GM21515 (cell line): ENCODE measurements around the gene GYG2.
"Not testable (repeated sequence)": the region's sequence is repeated elsewhere in the genome, so short reads cannot be mapped to it uniquely, and the experiment has no call there.

Experiments
- ATAC-seq: cut with Tn5 transposase; IDR thresholded peaks from one replicate; pipeline ENCODE4 v1.9.1; 2021; ENCODE audit not compliant: unreplicated experiment

GYG2 gene

DNA sequence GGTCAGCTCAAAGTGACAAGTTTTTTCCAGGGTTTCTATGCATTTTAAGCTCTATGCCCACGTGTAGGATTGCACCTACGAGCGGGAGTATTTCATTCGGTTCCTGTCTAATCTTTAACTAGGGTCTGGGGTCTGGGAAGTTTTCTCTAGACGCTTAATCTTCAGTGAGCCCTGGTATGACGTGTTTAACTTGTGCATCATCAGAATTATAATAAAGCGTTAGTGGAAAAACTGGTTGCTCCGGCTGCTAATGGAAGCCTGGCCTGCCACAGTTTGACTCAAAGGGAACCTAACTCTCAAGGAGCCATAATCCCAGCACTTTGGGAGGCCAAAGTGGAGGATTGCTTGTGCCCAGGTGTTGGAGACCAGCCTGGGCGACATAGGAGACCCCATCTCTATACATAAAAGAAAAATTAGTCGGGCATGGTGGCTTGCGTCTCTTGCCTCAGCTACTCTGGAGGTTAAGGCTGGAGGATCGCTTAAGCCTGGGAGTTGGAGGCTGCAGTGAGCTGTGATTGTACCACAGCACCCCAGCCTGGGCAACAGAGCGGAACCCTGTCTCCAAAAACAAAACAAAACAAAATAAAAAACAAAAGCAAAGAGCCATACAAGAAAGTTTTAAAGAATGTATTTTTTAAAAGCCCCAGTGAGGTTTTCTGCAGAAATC is 70.2 kb downstream of the GYG2 start:
- no peak for ATAC-seq

DNA sequence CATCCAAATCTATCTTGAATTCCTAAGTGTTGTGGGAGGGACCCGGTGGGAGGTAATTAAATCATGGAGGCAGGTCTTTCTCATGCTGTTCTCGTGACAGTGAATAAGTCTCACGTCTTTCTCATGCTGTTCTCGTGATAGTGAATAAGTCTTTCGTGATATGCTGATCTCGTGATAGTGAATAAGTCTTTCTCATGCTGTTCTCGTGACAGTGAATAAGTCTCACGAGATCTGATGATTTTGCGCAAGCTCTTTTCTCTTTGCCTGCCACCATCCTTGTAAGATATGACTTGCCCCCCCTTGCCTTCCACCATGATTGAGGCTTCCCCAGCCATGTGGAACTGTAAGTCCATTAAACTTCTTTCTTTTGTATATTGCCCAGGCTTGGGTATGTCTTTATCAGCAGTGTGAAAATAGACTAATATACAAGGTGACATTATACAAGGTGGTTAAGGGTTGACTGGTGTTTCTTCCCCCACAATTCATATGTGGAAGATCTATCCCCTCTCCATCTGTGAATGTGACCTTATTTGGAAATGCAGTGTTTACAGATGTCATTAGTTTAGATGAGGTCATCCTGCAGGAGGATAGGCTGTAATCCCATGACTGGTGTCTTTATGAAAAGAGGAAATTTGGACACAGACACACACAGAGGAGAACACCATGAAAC is 72.8 kb downstream of the GYG2 start:
- no peak for ATAC-seq

DNA sequence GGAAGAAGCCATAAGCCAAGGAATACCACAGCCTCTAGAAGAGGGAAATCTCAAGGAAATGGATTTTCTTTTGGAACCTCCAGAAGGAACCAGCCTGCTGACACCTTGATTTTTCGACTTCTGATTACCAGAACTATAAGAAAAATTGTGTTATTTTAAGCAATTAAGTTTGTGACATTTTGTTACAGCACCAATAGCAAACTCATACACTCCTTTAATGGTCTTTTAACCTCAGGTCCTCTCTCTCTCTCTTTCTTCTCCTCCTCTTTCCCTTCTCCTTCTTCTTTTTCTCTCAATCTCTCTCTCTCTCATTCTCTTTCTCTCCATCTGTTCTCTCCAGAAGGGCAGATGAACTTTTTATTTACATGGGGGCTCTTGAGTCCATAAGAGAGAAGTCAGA is 74.1 kb downstream of the GYG2 start:
- no peak for ATAC-seq

DNA sequence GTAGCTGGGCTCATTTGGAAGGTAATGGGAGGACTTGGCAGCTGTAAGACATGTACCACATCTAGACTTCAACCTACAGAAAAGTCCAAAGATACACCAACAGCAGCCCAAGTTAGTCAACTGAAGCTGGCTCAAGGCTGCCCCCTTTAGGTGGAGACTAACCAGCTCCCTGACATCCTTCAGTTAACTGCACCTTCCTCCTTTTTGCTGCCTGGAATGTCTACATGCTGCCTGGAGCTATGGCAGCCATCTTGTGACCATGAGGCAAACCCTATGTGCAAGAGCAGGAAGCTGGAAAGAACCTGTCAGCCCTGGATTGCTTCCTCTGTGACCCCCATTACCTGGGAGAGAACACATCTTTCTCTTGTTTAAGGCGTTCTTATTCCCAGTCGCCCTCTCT is 74.6 kb downstream of the GYG2 start:
- ATAC-seq = no peak

DNA sequence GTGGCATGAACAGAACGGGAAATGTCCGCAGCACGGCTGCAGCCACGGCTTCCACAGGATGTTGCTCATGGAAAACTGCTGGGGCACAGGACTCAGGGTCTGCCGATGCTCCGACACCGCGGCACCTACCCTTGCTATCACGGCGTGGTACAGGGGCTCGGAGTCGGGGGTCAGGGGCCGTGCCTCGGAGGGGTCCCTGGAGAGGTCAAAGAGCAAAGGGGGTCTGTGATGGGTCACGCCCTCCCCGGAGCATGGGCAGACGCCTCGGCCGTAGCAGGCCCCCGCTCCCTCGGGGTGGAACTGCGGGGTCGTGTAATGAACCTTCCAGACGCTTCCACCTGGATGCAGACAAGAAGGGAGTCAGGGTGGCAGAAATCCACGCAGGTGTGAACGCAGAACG is 78.6 kb downstream of the GYG2 start:
- ATAC-seq = no peak

DNA sequence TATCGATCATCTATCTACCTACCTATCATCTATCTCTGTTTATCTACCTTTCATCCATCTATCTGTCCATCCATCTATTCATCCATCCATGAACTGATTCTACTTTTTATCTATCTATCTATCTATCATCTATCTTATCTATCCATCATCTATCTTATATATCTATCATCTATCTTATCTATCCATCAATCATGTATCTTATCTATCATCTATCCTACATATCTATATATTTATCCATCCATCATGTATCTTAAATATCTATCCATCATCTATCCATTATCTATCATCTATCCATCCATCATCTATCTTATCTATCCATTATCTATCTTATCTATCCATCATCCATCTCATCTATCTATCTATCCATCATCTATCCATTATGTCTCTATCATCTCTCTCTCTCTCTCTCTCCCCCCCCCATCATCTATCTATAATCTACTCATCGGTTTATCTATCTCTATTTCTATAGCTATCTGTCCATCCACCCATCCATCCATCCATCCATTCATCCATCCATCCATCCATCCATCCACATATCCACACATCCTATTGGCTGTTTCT is 79.5 kb downstream of the GYG2 start:
- no peak for ATAC-seq

DNA sequence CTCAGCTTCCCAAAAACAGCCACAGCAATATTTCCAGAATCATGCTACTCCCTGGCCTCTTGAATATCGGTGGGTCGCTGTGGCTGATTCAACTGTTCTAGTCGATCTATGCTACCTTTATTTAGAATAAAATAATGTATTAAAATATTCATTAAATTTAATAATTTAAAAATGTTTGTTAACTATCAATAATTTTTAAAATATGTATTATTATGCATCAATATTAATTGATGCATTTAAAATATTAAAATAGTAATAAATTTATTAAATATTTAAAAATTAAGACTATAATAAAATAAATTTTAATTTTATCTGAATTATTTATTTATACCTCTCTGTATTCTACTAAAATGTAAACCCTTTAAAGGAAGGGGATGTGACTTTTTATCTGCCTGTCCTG is 81.4 kb downstream of the GYG2 start:
- ATAC-seq = no peak

DNA sequence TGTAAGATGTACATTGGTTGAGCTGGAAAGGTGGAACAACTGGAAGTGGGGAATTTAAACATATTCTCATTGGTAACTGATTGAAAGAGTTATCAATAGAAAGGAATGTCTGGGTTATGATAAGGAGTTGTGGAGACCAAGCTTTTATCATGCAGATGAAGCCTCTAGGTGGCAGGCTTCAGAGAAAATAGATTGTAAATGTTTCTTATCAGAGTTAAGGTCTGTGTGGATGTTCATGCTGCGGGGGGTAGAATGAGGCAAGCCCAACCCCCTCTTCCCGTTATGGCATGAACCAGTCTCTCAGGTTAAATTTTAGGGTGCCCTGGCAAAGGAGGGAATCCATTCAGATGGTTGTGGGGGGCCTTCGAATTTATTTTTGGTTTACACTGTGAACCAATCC is 84.4 kb downstream of the GYG2 start:
- no peak for ATAC-seq

DNA sequence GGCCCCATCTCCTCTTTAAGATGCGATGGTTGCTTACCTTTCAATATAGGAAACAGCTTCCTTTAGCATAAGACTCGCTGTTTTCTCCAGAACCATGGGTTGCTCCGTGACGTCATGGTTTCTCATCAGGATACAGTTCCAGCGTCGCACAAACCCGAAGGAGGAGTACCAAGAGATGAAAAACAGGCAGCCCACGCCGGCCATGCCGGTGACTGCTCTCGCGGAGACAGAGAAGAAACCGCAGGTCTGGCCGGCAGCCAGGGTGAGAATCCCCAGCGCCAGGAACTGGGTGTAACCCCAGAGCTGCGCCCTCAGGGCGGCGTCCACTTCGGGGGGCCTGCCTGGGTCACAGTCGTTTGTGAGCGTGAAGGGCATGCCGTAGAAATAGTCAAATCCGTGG is 89.0 kb downstream of the GYG2 start:
- ATAC-seq = no peak

DNA sequence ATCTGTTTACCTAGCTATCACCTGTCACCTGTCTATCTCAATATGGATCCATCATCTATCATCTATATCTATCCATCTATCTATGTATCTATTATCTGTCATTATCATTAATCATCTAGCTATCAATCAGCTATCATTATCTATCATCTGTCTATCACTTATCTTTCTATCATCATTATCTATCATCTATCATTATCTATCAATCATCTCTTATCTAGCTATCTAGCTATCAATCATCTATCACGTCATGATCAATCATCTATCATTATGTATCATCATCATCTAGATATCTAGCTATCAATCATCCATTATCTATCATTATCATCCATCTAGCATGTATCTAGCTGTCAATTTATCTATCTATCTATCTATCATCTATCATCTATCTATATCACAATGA is 92.5 kb downstream of the GYG2 start:
- no peak for ATAC-seq

DNA sequence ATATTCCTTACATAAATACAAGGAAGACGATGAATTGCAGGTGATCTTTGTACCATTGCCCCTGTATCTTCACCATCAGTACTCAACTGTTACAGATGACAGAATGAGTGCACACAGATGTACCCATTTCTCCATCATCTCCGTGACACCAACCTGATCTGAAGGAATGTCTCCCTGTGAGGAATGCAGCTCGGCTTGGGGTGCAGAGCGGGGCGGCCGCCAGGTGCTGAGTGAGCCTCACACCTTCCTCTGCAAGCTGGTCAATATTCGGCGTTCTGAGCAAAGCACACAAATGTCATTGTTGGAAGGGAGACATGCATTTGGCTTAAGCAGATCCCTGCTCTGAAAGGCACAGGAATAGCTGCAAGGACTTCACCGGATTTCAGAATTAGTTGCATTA is 93.0 kb downstream of the GYG2 start:
- ATAC-seq = no peak

DNA sequence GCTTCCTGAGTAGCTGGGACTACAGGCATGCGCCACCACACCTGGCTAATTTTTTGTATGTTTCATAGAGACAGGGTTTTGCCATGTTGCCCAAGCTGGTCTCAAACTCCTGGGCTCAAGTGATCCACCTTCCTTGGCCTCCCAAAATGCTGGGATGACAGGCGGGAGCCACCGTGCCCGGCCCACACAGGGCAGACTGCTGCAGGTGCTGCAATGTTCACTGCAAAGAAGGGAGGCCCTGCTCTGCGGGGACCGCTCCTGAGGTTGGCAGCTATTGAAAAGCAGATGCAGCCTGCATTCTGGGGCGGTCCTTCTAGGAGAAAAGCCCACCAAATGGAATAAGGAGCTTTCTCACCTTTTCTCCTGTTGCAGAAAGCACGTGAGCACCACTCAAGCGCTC is 95.4 kb downstream of the GYG2 start:
- ATAC-seq = no peak

DNA sequence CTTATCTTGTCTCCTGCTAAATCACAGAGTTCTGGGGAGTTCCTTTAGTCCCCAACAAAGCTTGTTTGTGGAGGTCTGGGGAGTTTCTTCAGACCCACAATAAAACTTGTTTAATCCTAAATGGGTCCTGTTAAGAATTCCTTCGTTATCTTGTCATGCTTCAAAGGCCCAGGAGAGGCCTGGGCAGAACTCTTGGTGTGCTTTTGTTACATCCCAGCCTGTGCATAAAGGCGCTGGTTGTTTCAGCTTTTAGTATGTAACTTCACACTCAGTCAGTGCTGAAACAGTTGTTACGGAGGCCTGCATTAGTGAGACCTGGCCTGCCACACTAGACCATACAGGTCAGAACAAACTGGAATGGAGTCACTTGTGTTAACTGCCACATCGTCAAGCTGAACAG is 97.5 kb downstream of the GYG2 start:
- not testable (repeated sequence) for ATAC-seq

DNA sequence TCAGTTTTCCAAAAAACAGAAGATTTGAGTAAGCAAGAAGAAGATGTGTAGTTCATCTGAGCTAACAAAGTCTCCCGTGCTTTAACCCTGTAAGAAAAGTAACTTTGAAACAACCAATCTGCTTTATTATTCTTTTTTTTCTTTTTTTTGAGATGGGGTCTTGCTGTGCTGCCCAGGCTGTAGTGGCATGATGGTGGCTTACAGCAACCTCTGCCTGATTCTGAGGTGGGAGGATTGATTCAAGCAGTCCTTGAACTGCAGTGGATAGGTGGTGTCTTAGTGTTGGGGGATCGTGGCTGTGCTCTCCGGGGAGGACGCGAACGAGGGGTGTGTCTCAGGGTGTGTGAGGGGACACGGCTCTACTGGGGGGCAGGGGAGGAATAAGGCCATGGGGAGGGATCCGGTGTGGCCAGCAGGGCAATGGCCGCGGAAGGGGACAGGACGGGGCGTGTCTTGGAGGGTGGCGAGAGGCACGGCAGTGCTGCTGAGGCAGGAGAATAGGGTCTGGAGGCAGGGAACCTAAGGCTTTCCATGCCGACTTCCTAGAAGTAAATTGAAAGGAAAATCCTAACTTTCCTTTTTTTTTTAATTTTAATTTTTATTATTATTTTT is 98.0 kb downstream of the GYG2 start:
- no peak for ATAC-seq

DNA sequence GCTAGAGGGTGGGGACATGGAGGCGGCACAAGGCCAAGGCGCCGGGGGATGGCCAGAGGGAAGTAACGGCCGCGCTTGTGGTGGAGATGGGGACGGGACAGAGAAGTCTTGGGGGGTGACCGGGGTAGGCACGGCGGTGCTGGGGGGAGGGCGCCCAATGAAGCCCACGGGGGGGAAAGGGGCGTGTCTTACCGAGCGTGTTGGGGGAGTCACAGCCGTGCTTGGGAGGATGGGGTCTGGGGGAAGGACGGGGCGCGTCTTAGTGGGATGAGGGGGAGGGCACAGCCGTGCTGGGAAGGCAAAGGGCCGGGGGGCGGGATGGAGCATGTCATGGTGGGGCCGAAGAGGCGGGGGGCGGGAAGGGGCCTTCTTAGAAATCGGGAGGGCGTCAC is 99.5 kb downstream of the GYG2 start:
- no peak for ATAC-seq

DNA sequence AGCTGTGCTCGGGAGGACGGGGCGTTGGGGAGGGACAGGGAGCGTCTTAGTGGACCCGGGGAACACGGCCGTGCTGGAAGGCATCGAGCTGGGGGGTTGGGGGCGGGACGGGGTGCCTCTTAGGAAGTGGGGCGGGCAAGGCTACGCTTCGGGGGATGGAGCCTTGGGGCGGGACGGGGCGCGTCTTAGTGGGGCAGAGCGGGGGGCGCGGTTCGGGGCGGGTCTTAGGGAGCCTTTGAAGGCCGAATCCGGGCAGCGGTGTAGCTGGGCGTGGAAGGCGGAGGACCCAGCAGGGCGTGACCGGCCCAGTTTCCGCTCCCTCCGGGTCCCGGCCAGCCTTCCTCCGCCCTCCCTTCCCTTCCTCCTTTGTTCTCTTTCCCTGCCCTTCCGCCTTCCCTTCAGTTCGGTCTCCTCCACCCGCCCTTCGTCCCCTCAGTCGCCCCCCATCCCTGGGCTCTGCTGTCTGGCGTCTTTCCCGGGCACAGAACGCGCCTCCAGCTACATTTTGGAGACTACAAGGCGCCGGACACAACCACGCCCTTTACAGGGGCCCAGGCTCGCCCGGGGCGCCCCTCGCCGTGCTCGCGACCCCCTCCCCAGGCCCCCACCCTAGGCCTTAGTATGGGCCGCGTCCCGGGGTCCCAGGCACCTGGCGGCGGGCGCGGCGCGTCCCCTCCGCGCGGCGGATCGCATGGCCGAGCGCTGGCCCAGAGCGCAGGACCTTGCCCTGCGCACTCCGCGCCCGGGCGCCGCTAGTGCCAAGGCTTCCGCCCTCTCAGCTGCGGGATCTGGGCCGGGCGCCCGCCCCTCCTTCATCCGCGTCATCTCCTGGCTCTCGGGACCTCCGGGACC is 100.1 kb downstream of the GYG2 start, which contains the start of gene ARSD:
Gene ARSD (minus strand): TSS at position 757 of the 852 bp plus-strand sequence. CDS start 64 bp downstream, at position 693.
- ATAC-seq = peak; percentile 89

DNA sequence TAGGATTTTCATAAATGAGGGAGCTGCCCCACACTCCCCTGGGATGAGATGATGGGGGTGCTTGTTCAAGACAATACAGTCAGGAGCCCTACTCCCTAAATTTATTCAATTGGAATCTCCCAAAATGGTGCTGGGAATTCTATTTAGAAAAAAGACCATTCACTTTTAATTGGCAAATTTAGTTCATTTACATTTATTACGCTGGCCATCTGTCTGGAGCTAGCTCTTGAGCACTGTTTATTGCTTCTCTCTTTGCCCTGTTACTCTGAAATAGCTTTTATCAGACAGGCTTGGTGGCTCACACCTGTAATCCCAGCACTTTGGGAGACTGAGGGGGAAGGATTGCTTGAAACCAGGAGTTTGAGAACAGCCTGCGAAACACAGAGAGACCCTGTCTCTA is 102.4 kb downstream of the GYG2 start:
- ATAC-seq = no peak

DNA sequence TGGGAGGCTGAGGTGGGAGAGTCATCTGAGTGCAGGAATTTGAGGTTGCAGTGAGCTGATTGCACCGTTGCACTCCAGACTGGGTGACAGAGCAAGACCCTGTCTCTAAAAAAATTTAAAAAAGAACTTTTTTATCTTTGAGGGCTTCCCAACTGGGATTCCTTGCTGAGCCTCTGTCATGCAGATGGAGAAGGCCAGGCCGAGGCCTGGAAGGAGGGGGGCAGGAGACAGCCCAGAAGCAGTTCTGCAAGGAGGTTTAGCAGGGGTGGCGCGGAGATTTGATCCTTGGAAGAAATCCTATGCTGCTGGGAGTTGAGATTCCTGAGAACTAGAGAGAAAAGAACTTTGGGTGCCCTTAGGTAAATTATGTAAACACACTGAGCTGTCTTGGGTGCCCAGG is 102.9 kb downstream of the GYG2 start:
- no peak for ATAC-seq
